ENCODE data around the gene TBC1D8.

DNA sequence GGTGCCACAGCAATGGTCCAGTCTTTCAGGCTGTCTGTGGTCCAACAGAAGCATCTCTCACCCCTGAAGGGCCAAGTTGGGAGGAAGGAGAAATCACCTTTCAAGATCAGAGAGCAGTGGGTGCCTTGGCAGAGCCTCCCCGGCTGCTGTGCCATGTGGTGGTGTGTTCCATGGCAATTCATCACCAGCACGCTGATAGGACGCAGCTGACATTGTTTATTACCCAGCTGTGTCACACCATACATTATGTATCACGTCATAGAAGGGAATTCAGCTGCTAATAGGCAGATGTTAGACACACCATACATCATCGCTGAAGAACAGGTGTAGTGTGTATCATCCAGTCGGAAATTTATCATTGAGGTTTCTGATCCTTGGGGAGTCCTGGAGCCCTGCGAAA, 178.7 kb downstream of the TBC1D8 start:
- TF ChIP-seq, protein P1, sequence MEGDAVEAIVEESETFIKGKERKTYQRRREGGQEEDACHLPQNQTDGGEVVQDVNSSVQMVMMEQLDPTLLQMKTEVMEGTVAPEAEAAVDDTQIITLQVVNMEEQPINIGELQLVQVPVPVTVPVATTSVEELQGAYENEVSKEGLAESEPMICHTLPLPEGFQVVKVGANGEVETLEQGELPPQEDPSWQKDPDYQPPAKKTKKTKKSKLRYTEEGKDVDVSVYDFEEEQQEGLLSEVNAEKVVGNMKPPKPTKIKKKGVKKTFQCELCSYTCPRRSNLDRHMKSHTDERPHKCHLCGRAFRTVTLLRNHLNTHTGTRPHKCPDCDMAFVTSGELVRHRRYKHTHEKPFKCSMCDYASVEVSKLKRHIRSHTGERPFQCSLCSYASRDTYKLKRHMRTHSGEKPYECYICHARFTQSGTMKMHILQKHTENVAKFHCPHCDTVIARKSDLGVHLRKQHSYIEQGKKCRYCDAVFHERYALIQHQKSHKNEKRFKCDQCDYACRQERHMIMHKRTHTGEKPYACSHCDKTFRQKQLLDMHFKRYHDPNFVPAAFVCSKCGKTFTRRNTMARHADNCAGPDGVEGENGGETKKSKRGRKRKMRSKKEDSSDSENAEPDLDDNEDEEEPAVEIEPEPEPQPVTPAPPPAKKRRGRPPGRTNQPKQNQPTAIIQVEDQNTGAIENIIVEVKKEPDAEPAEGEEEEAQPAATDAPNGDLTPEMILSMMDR (IDR thresholded peaks at IDR 0.05): no peak
- TF ChIP-seq EZH2phosphoT487 (IDR thresholded peaks at IDR 0.05): no peak

Measured in neural progenitor cell (in vitro differentiated cells).